ENCODE measurements around the gene NLRP13. TPM values are rescaled to one million over a fixed set of nuclear protein-coding genes. Genes with fewer than 3 reads are reported as not detected.

The NLRP13 gene
- total RNA-seq: not detected in 2 replicates

DNA sequence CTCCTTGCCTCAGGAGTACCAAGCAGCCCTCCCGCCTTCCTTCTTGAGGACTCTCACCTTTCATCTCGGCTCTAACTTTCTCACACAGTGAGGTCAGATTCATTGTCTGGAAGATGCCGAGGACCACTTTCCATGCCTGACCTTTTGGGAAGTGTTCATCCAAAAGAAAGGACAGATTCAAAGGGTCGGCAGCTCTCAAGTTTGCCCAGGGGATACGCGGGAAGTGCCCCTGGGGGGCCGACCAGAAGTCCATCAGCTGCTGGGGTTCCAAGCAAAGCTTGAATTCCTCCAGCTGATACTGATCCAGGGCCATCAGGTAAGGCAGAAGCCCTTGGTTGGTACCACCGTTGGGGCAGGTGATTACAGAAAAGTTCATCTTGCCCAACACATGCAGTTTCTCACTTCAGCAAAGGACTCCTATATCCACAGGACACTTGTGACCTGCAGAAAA is at the start of gene NLRP13:
Gene NLRP13, minus strand, starts transcription at position 401 of the 451 bp plus-strand sequence. Its CDS starts 25 bp downstream, at position 376.

GRCh38 chr19:55947532-55947931 is 15.4 kb upstream of the NLRP13 start, which contains the start of gene NLRP8:
Gene NLRP8 (plus strand): TSS chr19:55947832.

Other genes starting within 250 kb of the NLRP13 start
- not detected in 2 replicates for gene NLRP9, start 193.9 kb downstream of the NLRP13 start, total RNA-seq
- 0.36 TPM in 1 of 2 replicates, not detected in the other for gene RFPL4A, start 173.2 kb downstream of the NLRP13 start, total RNA-seq
- not detected in 2 replicates for gene RFPL4AL1, start 163.2 kb downstream of the NLRP13 start, total RNA-seq
- not detected in 2 replicates for gene NLRP11, start 100.3 kb downstream of the NLRP13 start, total RNA-seq
- gene NLRP4, start 95.8 kb downstream of the NLRP13 start, total RNA-seq: not detected in 2 replicates
- not detected in 2 replicates for gene NLRP8, start 15.5 kb upstream of the NLRP13 start, total RNA-seq
- not detected in 2 replicates for gene NLRP5, start 54.4 kb upstream of the NLRP13 start, total RNA-seq
- 31.5 and 34.1 TPM in 2 replicates for gene ZNF787, start 189.0 kb upstream of the NLRP13 start, total RNA-seq
- gene ZNF444, start 209.0 kb upstream of the NLRP13 start, total RNA-seq: 10.2 and 16.2 TPM in 2 replicates
- not detected in 2 replicates for gene GALP, start 243.7 kb upstream of the NLRP13 start, total RNA-seq

Data from endothelial cell of coronary artery (primary cell).